Right atrium auricular region (tissue), 2 donors: ENCODE measurements around the gene PYROXD2. TPM values are rescaled to one million over a fixed set of nuclear protein-coding genes. Genes with fewer than 3 reads are reported as not detected.

Experiments used
- DNase-seq: peaks from one replicate; pipeline ENCODE4 v3.0.0-alpha.2; 2019; ENCODE audit warnings: low spot score
- H3K27ac ChIP-seq, 2 donors: fragments of 200-600 bp; sonication (generic); 1 replicate in 1 of 2; 2 replicates in 1 of 2; pipeline ENCODE4 v1.5.1; 2016 to 2019
- H3K27me3 ChIP-seq, 2 donors: fragments of 200-600 bp; sonication (generic); one replicate each; pipeline versions ENCODE4 v1.5.1 to v1.6.0; 2017 to 2019
- H3K36me3 ChIP-seq: fragments of 200-600 bp; sonication (generic); one replicate; pipeline ENCODE4 v1.5.1; 2016
- H3K4me1 ChIP-seq, 2 donors: fragments of 200-600 bp; sonication (generic); one replicate each; pipeline versions ENCODE4 v1.5.1 to v1.6.0; 2017 to 2019
- H3K4me3 ChIP-seq, 2 donors: fragments of 200-600 bp; sonication (generic); 1 replicate in 1 of 2; 2 replicates in 1 of 2; pipeline ENCODE4 v1.5.1; 2017 to 2019; ENCODE audit warnings: mild to moderate bottlenecking in 1 of 2, moderate library complexity in 1 of 2
- H3K9me3 ChIP-seq, 2 donors: fragments of 200-600 bp; sonication (generic); one replicate each; pipeline ENCODE4 v1.5.1; 2019
- total RNA-seq, 2 donors: library from RNA; depleted of rRNA; stranded (reverse); fragments of >200 nt; gene quantifications; one replicate each; pipeline ENCODE4 v1.1.0, GENCODE V29; 2016
- TF ChIP-seq, protein P1 (sequence below), 2 donors: fragments of 200-600 bp; sonication (generic); IDR thresholded peaks; one replicate each; pipeline ENCODE4 v1.5.1; 2019; ENCODE audit warnings: antibody characterized with exemption in 2 of 2

PYROXD2 gene
- total RNA-seq, 2 donors from 2014 or later: 1.8 to 5.2 TPM

- H3K36me3 ChIP-seq: no peaks in the 10 kb centered on the region
- no peaks in the 10 kb centered on the region for H3K9me3 ChIP-seq
- H3K4me3 ChIP-seq: no peak overlapping the region
- H3K4me1 ChIP-seq: peaks cover 0 to 3% of the 10 kb centered on the region in 2 donors
- TF ChIP-seq, protein P1, sequence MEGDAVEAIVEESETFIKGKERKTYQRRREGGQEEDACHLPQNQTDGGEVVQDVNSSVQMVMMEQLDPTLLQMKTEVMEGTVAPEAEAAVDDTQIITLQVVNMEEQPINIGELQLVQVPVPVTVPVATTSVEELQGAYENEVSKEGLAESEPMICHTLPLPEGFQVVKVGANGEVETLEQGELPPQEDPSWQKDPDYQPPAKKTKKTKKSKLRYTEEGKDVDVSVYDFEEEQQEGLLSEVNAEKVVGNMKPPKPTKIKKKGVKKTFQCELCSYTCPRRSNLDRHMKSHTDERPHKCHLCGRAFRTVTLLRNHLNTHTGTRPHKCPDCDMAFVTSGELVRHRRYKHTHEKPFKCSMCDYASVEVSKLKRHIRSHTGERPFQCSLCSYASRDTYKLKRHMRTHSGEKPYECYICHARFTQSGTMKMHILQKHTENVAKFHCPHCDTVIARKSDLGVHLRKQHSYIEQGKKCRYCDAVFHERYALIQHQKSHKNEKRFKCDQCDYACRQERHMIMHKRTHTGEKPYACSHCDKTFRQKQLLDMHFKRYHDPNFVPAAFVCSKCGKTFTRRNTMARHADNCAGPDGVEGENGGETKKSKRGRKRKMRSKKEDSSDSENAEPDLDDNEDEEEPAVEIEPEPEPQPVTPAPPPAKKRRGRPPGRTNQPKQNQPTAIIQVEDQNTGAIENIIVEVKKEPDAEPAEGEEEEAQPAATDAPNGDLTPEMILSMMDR (IDR thresholded peaks at IDR 0.05): no peak
- DNase-seq: no peak
- H3K27ac ChIP-seq: no peak overlapping the region
- peaks cover 0 to 4% of the 10 kb centered on the region in 2 donors for H3K27me3 ChIP-seq
Measured at GRCh38 chr10:98354491-98354890, 60.5 kb downstream of the PYROXD2 start.

- TF ChIP-seq, protein P1 (IDR thresholded peaks at IDR 0.05): no peak
- no peak for DNase-seq
- H3K9me3 ChIP-seq: no peaks in the 10 kb centered on the region
- no peak overlapping the region for H3K4me3 ChIP-seq
- H3K36me3 ChIP-seq: no peaks in the 10 kb centered on the region
- peaks cover 0 to 3% of the 10 kb centered on the region in 2 donors for H3K4me1 ChIP-seq
- H3K27ac ChIP-seq: no peak overlapping the region
- peaks cover 0 to 4% of the 10 kb centered on the region in 2 donors for H3K27me3 ChIP-seq
Measured at GRCh38 chr10:98353170-98353569, 61.8 kb downstream of the PYROXD2 start.

DNA sequence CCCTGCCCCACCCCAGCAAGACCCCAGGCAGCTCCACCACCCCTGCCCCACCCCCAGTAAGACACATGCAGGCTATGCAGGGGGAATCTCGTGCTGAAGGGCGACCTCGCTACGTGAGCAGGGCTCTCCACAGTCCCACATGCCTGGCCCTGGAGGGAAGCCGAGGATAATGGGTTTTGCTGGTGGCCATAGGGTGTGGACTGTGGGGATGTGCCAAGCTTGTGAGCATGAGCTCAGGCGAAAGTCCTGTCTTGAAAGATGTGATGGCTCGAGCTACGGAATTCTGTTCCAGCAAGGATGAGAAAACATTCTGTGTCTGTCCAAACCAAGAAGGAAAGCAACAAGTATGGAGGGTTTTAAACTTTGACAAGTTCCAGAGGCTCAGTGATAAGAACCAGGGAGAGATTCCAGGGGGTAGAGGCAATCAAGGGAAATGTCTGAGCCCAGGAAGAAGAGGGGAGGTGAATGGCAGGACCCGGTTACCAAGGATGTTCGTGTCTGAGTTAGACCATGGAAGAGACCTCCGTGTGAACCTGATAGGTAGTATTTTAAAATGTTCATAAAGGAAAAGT lies 63.1 kb downstream of the PYROXD2 start:
- TF ChIP-seq, protein P1 (IDR thresholded peaks at IDR 0.05): no peak
- no peak for DNase-seq

DNA sequence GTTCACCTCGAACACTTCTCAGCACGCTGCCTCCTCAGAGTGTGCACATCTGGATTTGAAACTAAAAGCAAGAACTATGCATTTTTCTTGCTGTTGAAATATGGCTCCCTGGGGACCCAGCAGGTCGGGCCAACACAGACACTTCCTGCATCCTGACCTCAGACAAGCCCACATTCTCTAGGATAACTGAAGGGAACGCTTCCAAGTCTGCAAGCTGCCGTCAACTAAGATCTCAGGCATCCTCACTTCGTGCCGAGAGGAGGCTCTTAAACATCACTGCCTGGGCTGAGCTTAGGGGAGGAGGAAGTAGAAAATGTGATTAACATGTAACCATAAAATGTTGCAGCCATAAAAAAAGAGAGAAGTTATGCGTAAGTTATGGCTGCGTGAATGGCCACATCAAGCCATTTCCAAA lies 65.5 kb downstream of the PYROXD2 start:
- peak; percentile 71 for DNase-seq
- no peaks in the 10 kb centered on the region for H3K36me3 ChIP-seq
- TF ChIP-seq, protein P1 (IDR thresholded peaks at IDR 0.05): no peak
- peaks cover 5 to 6% of the 10 kb centered on the region in 2 donors for H3K9me3 ChIP-seq
- peaks cover 0 to 4% of the 10 kb centered on the region in 2 donors for H3K27me3 ChIP-seq
- H3K4me1 ChIP-seq: peaks cover 0 to 13% of the 10 kb centered on the region in 2 donors
- no peak overlapping the region for H3K4me3 ChIP-seq
- H3K27ac ChIP-seq: peak overlapping the region in 1 of 2 donors; percentile 25

More for the DNA sequence above, 63.1 kb downstream of the PYROXD2 start:
- H3K9me3 ChIP-seq: peaks cover 0 to under 1% of the 10 kb centered on the region in 2 donors
- peaks cover 0 to 4% of the 10 kb centered on the region in 2 donors for H3K27me3 ChIP-seq
- H3K4me3 ChIP-seq: no peak overlapping the region
- no peaks in the 10 kb centered on the region for H3K36me3 ChIP-seq
- no peak overlapping the region for H3K27ac ChIP-seq
- peaks cover 0 to 3% of the 10 kb centered on the region in 2 donors for H3K4me1 ChIP-seq

DNA sequence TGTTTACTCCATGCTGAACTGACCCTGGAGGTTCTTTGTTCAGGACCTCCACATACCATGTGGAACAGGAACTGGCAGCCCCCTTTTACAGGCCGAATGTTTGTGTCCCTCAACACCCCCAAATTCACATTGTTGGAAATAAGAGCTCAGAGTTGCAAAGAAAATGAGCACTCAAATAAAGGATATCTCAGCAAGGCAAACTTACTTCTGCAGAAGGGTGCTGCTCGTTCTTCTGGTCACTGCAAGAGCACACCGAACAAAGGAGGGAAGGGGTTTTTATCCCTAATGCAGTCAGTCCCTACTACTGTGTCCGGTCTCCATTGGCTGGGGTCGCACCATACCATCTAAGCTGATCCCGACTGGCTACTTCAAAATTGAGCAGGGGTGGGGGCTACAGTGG lies 68.1 kb downstream of the PYROXD2 start:
- no peaks in the 10 kb centered on the region for H3K27me3 ChIP-seq
- peaks cover 0 to 20% of the 10 kb centered on the region in 2 donors for H3K4me1 ChIP-seq
- no peak overlapping the region for H3K27ac ChIP-seq
- peaks cover 5 to 6% of the 10 kb centered on the region in 2 donors for H3K9me3 ChIP-seq
- DNase-seq: no peak
- no peak overlapping the region for H3K4me3 ChIP-seq
- no peaks in the 10 kb centered on the region for H3K36me3 ChIP-seq
- TF ChIP-seq, protein P1 (IDR thresholded peaks at IDR 0.05): no peak
